GM23338 (cell line): ENCODE data around the gene IL4I1.

Experiments used
- CREB1 ChIP-seq: fragments of 250-450 bp; sonication (Bioruptor Pico); IDR thresholded peaks from 2 replicates; pipeline ENCODE4 v1.5.0; 2020; ENCODE audit warnings: low read depth, mild to moderate bottlenecking, moderate library complexity
- CTCF ChIP-seq, 2 experiments: fragments of 200-600 bp in 1 of 2; sonication (generic) in 1 of 2; conservative IDR thresholded peaks; 2 replicates each; pipeline versions ENCODE4 v1.5.1 to v1.6.1; 2016 to 2017; ENCODE audit warnings: antibody characterized with exemption in 2 of 2, low read depth in 2 of 2, mild to moderate bottlenecking in 2 of 2, moderate library complexity in 1 of 2
- EZH2 ChIP-seq: fragments of 200-600 bp; sonication (generic); IDR thresholded peaks from one replicate; pipeline ENCODE4 v1.8.0; 2017; ENCODE audit warnings: antibody characterized with exemption, mild to moderate bottlenecking, low read depth; ENCODE audit not compliant: unreplicated experiment
- EZH2phosphoT487 ChIP-seq: fragments of 200-600 bp; sonication (generic); IDR thresholded peaks from one replicate; pipeline ENCODE4 v1.8.1; 2018; ENCODE audit warnings: antibody characterized with exemption; ENCODE audit not compliant: unreplicated experiment
- JUNB ChIP-seq: IDR thresholded peaks from one replicate; pipeline ENCODE4 v1.6.1; 2016; ENCODE audit warnings: antibody characterized with exemption; ENCODE audit not compliant: unreplicated experiment
- NANOG ChIP-seq: IDR thresholded peaks from 2 replicates; pipeline ENCODE4 v1.6.1; 2016; ENCODE audit warnings: antibody characterized with exemption, borderline replicate concordance
- POLR2AphosphoS5 ChIP-seq: IDR thresholded peaks from 2 replicates; pipeline ENCODE4 v1.6.1; 2016; ENCODE audit warnings: antibody characterized with exemption, low read depth
- REST ChIP-seq: IDR thresholded peaks from one replicate; pipeline ENCODE4 v1.6.1; 2018; ENCODE audit warnings: antibody characterized with exemption; ENCODE audit not compliant: unreplicated experiment
- ZNF114 ChIP-seq: fragments of 250-450 bp; sonication (Bioruptor Pico); IDR thresholded peaks from 2 replicates; pipeline ENCODE4 v1.5.0; 2020; ENCODE audit warnings: mild to moderate bottlenecking, moderate library complexity
- ZNF331 ChIP-seq: fragments of 250-450 bp; sonication (Bioruptor Pico); IDR thresholded peaks from 2 replicates; pipeline ENCODE4 v1.5.0; 2020; ENCODE audit warnings: low read depth, mild to moderate bottlenecking, moderate library complexity

GRCh38 chr19:49924004-49924880 lies 27.6 kb upstream of the IL4I1 start:
- TF ChIP-seq CTCF (conservative IDR thresholded peaks at IDR 0.05; ENCODE audit: low read depth in 2 of 2) (no peak), EZH2phosphoT487 (no peak), EZH2 (no peak), ZNF331 (CRISPR knock-in tag) (no peak), POLR2AphosphoS5 (no peak; the same call in 1 of the 2 replicates), REST (no peak), NANOG (no peak), ZNF114 (CRISPR knock-in tag) (no peak), CREB1 (CRISPR knock-in tag) (no peak), JUNB (no peak)
